Effector memory CD4-positive, alpha-beta T cell (primary cell): Measurements from ENCODE around the gene GPS2.
A peak's percentile ranks its signal among the peaks of the same experiment; 100 is the strongest.
"Not testable (repeated sequence)": the region's sequence is repeated elsewhere in the genome, so short reads cannot be mapped to it uniquely, and the experiment has no call there.

Experiments used
- DNase-seq, 3 donors: peaks; one replicate each; pipeline ENCODE4 v3.0.0-alpha.2; 2020
- H3K27ac ChIP-seq: 2 replicates; pipeline ENCODE4 v1.7.0; 2013; ENCODE audit warnings: mild to moderate bottlenecking, low read length, moderate library complexity; ENCODE audit not compliant: insufficient read depth, poor library complexity, severe bottlenecking
- H3K27me3 ChIP-seq: replicated peaks from 2 replicates; pipeline ENCODE4 v1.7.0; 2013; ENCODE audit warnings: mild to moderate bottlenecking, low read length; ENCODE audit not compliant: insufficient read depth, control insufficient read depth, poor library complexity, severe bottlenecking
- H3K36me3 ChIP-seq: 2 replicates; pipeline ENCODE4 v1.7.0; 2013; ENCODE audit warnings: mild to moderate bottlenecking, low read length, moderate library complexity; ENCODE audit not compliant: control insufficient read depth, insufficient read depth
- H3K4me1 ChIP-seq: 2 replicates; pipeline ENCODE4 v1.7.0; 2013; ENCODE audit warnings: low read length, mild to moderate bottlenecking; ENCODE audit not compliant: control insufficient read depth, insufficient read depth, poor library complexity, severe bottlenecking
- H3K4me3 ChIP-seq: 2 replicates; pipeline ENCODE4 v1.7.0; 2013; ENCODE audit warnings: low read length, low read depth, mild to moderate bottlenecking; ENCODE audit not compliant: insufficient read depth, poor library complexity, severe bottlenecking
- H3K9me3 ChIP-seq: 2 replicates; pipeline ENCODE4 v1.7.0; 2013; ENCODE audit warnings: mild to moderate bottlenecking, low read length, moderate library complexity; ENCODE audit not compliant: control insufficient read depth

Gene GPS2

GRCh38 chr17:7337600-7337999 is 22.4 kb upstream of the GPS2 start:
- not testable (repeated sequence) for H3K9me3 ChIP-seq, DNase-seq, H3K27me3 ChIP-seq
- H3K36me3 ChIP-seq = peaks cover 33% of the 10 kb centered on the region
- peak overlapping the region; percentile 75 for H3K4me3 ChIP-seq
- H3K27ac ChIP-seq = peak overlapping the region; percentile 71
- H3K4me1 ChIP-seq = peaks cover 49% of the 10 kb centered on the region

DNA sequence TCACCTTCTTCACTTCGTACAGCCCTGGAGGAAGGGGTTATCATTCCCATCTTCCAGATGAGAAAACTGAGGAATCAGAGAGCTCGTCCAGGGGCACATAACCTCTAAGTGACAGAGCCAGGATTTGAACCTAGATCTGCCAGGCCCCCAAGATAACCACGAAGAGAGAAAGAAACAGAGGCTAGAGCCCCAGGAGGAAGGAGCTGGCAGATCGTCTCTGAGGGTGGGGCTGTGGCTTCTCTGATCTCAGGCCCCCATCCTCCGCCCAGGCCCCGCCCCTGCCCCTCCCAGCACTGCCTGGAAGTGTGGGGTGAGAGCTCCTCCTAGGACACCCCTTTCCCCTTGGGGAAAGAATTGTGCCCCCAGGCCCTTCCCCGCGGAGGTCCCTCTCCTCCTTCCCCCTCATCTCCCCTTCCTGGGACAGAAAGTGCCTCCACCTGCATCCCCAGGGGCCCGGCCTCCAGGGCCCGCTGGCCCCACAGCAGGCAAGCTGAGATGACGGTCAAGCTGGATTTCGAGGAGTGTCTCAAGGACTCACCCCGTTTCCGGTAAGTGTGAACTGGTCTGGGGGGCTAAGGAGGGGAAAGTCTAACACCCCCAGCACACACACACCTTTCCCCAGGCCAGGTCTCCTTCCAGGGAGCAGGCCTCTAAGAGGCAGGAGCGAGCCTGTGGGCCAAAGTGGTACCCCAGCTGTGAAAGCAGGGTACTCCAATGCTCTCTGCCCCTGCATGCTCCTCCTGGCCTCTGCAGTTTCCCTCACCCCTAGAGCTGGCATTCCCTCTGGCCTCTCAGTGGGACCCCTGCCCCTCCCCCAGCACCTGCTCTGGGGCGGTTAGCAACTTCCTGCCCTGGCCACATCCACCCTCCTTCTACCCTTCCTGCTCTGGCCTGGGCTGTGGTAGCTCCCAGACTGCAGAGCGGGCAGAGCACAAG is 21.3 kb upstream of the GPS2 start, which contains the start of gene ACAP1:
Gene ACAP1, plus strand, starts transcription at position 290 of the 936 bp plus-strand sequence. Its CDS starts 206 bp downstream, at position 496.
- Histone ChIP-seq H3K27me3 (no peaks in the 10 kb centered on the region), H3K4me3 (peak within 1 kb of the TSS; percentile 75), H3K9me3 (no peaks in the 10 kb centered on the region), H3K4me1 (peaks cover 58% of the 10 kb centered on the region), H3K27ac (peak within 1 kb of the TSS; percentile 71), H3K36me3 (peaks cover 22% of the 10 kb centered on the region)
- peak; percentile 68 to 78 (median 77) for DNase-seq

DNA sequence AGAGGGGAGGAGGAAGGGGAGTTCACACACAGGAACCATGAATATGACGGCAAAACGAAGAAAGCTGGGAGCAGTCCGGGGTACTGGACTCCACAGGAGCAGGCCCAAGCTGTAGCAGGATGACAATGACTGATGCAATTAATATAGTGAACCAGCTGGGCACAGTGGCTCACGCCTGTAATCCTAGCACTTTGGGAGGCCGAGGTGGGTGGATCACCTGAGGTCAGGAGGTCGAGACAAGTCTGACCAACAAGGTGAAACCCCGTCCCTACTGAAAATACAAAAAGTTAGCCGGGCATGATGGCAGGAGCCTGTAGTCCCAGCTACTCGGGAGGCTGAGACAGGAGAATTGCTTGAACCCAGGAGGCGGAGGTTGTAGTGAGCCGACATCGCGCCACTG is 20.6 kb upstream of the GPS2 start:
- not testable (repeated sequence) for DNase-seq, H3K9me3 ChIP-seq, H3K27me3 ChIP-seq
- Histone ChIP-seq H3K4me3 (peak overlapping the region; percentile 75), H3K4me1 (peaks cover 59% of the 10 kb centered on the region), H3K36me3 (peaks cover 15% of the 10 kb centered on the region), H3K27ac (peak overlapping the region; percentile 71)

DNA sequence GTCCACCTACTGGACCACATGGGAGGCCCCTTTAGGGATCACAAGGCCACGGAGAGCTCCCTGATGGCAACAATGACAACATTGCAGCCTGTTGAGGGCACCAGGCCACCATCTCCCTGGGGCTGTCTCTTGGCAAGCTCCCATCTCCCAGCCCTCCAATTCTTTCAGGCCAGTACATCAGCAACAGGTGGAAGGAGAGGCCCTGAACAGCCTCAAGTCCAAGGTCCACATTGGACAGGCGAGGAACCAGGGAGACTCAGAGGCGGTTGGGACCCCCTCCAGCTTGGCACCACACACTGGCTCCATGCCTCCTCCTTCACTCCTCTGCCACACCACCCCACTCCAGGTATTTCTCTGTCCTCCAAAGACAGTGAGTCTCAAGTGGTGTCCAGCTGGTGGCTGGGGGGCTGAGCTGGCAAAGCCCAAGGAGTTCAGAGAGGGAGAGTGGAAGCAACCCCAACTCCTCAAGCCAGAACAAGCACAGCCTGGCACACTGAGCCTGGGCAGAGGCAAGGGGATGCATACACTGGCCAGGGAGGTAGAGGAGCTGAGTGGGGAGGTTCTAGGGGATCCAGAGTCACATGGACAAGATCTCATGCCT is 19.9 kb upstream of the GPS2 start:
- no peaks in the 10 kb centered on the region for H3K27me3 ChIP-seq
- no peaks in the 10 kb centered on the region for H3K9me3 ChIP-seq
- H3K27ac ChIP-seq = peak overlapping the region; percentile 38
- H3K4me1 ChIP-seq = peaks cover 65% of the 10 kb centered on the region
- no peak for DNase-seq
- H3K36me3 ChIP-seq = peaks cover 9% of the 10 kb centered on the region
- no peak overlapping the region for H3K4me3 ChIP-seq

DNA sequence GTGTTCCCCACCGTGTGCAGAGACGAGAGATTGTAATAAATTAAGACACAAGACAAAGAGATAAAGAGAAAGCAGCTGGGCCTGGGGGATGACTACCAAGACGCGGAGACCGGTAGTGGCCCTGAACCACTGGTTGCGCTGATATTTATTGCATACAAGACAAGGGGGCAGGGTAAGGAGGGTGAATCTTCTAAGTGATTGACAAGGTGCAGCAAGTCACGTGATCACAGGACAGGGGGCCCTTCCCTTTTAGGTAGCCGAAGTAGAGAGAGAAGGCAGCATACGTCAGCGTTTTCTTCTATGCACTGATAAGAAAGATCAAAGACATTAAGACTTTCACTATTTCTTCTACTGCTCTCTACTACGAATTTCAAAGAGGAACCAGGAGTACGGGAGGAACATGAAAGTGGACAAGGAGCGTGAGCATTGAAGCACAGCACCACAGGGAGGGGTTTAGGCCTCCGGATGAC is 17.5 kb upstream of the GPS2 start:
- H3K4me3 ChIP-seq = peak overlapping the region; percentile 15
- not testable (repeated sequence) for H3K36me3 ChIP-seq, H3K27me3 ChIP-seq, H3K9me3 ChIP-seq
- H3K4me1 ChIP-seq = peaks cover 51% of the 10 kb centered on the region
- peak in 1 of 3 donors; percentile 60 for DNase-seq
- H3K27ac ChIP-seq = peak overlapping the region; percentile 9

GRCh38 chr17:7332111-7332510 is 17.0 kb upstream of the GPS2 start:
- H3K36me3 ChIP-seq = no peaks in the 10 kb centered on the region
- DNase-seq = no peak
- no peak overlapping the region for H3K27ac ChIP-seq
- H3K4me3 ChIP-seq = peak overlapping the region; percentile 15
- H3K27me3 ChIP-seq = no peaks in the 10 kb centered on the region
- H3K4me1 ChIP-seq = peaks cover 46% of the 10 kb centered on the region
- H3K9me3 ChIP-seq = no peaks in the 10 kb centered on the region

DNA sequence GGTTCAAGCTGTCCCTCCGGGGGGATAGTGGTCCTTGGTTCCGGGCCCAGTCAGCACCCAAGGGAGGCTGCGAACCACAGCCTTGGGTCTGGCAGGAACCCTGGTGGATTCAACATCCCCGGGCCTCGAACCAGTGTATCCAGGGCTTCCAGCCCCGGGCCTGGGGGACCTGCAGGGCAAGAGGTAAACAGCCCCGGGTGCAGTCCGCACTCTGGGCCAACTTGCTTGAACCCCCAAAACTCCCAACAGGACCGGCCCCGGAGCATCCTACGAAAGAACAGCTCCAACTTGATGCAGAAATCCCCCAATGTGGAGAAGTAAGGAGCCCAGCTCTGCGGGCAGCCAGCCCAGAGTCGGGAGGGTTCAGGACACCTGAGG is 15.5 kb upstream of the GPS2 start:
- Histone ChIP-seq H3K4me3 (peak overlapping the region; percentile 90), H3K27me3 (no peaks in the 10 kb centered on the region), H3K9me3 (no peaks in the 10 kb centered on the region), H3K4me1 (peaks cover 37% of the 10 kb centered on the region), H3K27ac (peak overlapping the region; percentile 85), H3K36me3 (peaks cover 11% of the 10 kb centered on the region)
- no peak for DNase-seq

DNA sequence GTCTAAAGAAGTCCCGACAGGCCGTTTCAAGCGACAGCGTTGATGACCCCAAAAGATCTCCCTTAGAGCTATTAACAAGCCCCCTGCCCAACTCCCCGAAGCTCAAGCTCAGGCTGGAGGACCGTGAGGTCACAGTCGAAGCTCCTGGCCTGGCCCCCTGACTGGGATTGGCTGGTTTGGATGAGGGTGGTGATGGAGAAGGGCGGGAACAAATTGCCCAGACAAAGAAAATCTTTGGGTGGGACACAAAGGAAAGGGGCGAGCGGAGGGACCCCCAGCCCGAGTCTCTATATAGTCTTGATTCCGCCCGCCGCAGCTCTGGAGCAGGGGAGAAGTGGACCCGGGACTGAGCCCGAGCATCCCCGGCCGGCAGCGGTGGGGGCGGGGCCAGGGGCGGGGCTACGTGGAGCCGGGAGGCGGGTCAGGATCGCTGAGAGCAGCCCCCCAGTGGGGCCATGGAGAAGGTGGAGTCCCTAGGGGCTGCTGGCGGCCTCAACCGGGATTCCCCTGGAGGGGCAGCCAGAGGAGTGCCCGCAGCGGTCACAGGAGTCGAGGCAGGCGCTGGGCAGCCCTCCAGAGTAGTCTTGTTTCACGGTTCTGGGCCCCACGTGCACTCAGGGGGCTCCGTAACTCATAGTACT is 15.0 kb upstream of the GPS2 start:
- peak overlapping the region; percentile 90 for H3K4me3 ChIP-seq
- H3K9me3 ChIP-seq = no peaks in the 10 kb centered on the region
- peaks cover 16% of the 10 kb centered on the region for H3K36me3 ChIP-seq
- peaks cover 32% of the 10 kb centered on the region for H3K4me1 ChIP-seq
- no peaks in the 10 kb centered on the region for H3K27me3 ChIP-seq
- H3K27ac ChIP-seq = peak overlapping the region; percentile 85
- DNase-seq = peak; percentile 63 to 75 (median 73)

DNA sequence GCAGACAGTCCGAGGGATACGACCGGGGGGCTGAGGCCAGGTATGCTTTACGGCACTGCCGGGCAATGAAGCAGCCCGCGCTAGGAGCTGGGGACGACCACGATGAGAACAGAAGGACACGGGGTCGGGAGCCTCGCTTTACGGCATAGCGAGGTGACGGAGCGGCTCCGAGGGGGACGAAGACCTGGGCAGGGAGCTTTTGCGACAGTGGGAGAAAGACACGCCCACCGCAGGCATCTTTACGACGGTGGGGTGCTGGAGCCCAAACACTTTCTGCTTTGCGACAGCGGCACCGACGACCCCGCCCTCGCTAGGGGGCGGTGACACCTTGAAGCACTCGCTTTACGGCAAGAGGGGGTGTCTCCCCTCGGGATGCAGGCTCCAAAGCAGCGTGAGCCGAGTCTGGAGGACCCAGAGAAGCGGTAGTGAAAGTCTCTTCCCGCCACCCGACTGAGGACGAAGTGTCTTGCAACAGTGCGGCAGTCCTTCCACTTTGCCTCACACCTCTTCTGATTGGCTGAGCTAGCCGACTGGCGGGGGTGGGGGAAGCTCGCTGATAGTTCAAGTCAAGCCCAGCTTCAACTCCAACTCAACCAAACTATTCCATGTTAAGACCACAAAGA is 14.3 kb upstream of the GPS2 start:
- no peaks in the 10 kb centered on the region for H3K27me3 ChIP-seq
- peaks cover 28% of the 10 kb centered on the region for H3K4me1 ChIP-seq
- H3K4me3 ChIP-seq = peak overlapping the region; percentile 90
- H3K36me3 ChIP-seq = peaks cover 16% of the 10 kb centered on the region
- DNase-seq = peak; percentile 90 to 95 (median 94)
- H3K27ac ChIP-seq = peak overlapping the region; percentile 85
- no peaks in the 10 kb centered on the region for H3K9me3 ChIP-seq
